ENCODE results near the gene CAPZA1. TPM values are rescaled to one million over a fixed set of nuclear protein-coding genes. Genes with fewer than 3 reads are reported as not detected.

CAPZA1 gene
- polyA plus RNA-seq, 5 donors, result 119 to 188 (median 144) TPM

DNA sequence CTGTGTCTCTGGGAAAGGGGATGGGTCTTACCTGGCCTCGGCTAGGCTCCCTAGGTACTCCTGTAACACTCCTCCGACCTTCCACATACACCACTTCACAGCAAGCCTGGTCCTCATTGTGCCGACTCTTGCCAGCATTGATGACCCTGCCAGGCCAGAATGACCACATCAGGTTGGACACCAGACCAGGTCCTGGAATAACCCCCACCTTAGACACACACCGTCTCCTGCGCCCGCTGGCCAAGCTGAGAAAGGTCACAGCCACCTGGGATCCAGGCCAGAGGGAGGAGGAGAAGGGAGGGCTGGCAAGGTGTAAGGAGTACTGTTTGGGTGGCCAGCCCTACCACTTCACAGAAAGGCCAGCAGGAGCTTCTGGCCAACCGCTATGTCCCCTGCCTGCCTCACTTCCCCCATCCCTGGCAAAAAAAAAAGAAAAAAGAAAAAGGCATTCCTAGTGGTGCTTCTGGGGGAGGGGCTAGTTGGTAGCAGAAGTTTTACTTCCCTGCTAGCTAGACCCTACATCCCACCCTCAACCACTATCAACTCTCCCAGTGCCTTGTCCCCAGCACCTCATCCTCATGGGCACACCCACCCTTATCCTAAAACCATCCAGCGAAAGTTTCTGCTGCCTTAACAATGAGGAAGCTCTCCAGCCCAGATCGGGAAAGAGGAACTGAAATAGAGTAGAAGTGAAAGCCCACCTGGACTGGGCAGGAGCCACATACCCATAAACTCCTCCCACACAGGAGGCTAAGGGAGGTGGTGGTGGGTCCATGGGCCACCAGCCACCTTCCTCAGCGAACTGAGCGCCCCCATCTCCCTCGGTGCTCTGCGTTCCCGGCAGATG lies 94.1 kb downstream of the CAPZA1 start:
- no peak for DNase-seq

DNA sequence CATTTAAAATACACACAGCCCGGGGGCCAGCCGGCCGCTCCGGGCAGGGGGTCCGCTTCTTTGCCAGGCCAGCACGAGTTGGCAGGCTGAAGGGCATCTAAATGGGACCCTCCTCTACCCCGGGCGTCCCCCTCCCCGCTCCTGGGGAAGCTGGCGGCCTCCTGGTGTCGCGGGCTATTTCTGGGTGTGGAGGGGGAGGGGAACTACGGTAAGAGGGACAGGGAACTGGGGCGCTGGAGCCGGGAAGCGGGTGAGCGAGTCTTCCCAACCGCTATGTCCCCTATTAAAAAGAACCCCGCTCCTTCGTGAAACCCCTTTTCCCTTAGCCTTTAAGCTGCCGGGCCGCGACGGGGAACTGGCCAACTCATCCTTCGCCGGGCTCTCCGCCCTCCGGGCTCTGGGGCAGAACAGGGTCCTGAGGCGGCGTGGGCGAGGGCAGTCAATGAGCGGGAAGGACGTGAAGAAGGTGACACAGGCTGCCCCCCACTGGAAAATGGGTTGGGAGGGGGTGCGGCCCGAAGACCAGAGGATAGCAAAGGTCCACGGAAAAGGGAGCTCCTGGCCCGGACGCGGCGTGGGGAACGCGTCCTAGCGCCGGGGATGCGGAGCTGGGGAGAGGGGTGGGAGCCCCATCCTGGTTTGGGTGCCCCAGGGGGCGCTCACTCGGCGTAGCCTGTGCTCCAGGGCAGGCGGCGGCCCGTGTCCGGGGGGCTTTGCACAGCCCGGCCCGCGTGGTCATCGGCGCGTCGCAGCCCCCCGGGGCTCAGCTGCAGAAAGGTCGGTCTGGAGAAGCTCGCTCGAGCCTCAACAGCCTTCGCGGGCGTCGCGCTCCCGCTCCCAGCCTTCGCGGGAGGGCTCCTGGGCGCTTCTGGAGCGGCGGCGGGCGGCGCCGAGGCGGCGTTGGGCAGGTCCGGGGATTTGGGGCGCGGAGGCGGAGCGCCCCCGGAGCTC lies 95.0 kb downstream of the CAPZA1 start:
- no peak for DNase-seq

DNA sequence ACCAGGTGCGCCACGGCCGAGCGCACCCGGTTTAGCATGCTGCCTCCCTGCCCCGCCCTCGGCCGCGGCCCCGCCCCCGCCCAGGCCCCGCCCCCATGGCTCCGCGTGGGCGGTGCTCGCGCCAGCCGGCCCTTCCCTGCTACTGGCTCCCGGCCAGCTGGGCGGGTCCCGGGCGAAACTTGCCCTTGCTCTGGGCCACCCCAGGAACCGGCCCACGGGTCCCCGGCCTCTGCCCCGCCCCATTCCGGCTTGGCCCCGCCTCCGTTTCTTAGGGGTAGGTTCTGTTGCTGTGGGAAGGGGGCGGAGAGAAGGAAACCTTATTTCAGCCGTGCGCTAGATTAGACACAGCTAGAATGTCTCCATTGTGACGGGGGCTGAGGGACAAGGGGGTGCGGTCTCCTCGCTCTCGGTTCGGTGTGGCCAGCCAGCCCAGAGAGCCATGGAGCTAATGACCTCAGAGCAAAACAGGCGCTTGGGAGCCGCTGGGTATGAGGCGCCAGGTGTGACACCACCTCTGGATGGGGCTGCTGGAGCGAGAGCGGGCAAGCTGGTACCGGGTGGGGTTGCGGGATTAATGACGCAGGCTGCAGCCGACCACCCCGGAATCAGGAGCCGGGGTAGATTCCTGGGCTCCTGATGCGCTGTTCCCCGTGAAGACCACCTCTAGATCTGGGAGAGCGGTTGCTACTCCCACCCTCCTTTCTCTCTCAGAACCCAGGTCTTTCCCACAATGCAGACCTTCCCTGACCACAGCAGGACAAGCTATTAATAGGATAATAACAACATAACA lies 95.8 kb downstream of the CAPZA1 start, which contains the start of gene PPM1J:
Gene PPM1J, minus strand, starts transcription at position 69 of the 790 bp plus-strand sequence. Its CDS starts 31 bp downstream, at position 38.
- peak; percentile 83 to 85 for DNase-seq

DNA sequence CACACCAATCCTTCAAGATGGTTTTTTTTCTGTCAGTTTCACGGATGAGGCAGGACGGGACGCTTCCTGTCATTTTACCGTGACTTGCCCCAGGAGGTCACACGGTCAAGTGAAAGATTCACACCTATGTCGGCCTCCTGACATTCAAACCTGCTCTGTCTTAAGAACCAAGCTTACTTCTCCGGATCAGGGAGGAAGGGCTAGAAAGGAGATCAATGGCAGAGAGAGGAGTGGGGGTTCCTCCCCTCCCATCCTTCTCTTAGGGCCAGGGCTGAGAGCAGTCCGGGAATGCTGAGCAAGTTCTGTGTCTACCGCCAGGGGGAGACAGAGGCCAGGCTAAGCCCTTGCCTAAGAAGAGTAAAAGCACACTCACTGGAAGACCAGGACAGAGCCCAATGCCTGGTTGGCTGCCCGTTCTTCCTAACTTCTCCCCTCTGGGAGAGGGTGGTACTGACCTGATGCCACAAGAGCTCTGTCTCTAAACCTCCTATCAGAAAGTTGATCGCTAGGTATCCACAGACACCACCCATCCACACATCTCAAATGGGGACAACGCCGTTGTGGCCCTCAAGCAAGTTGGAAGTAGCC lies 96.6 kb downstream of the CAPZA1 start:
- peak; percentile 83 to 90 for DNase-seq

DNA sequence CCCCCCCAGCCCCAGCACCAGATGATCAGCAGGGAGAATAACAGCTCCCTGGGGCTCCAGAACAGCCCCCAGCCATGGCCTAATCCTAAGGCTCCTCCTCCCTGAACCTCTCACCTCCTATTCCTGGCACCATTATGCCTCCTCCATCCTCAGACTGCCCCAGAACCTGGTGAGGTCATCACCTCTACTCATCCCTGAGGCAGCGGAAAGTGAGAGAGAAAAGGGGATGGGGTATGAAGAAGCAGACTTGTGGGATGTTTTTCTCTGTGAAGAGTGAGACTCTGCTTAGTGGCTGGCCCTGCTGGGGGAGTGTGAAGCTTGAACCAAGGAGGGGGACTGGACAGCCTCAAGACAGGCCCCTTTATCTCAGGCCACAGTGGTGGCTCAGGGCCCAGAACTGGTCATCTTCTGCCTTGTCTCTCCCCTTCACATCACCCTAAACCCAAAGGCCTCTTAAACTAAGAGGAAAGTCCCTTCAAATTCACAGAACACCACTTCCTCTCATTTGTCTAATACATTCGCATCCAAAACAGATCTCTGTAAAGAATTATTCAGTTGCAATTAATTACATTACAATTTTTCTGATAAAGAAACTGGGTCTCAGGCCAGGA lies 97.7 kb downstream of the CAPZA1 start:
- DNase-seq, result no peak

DNA sequence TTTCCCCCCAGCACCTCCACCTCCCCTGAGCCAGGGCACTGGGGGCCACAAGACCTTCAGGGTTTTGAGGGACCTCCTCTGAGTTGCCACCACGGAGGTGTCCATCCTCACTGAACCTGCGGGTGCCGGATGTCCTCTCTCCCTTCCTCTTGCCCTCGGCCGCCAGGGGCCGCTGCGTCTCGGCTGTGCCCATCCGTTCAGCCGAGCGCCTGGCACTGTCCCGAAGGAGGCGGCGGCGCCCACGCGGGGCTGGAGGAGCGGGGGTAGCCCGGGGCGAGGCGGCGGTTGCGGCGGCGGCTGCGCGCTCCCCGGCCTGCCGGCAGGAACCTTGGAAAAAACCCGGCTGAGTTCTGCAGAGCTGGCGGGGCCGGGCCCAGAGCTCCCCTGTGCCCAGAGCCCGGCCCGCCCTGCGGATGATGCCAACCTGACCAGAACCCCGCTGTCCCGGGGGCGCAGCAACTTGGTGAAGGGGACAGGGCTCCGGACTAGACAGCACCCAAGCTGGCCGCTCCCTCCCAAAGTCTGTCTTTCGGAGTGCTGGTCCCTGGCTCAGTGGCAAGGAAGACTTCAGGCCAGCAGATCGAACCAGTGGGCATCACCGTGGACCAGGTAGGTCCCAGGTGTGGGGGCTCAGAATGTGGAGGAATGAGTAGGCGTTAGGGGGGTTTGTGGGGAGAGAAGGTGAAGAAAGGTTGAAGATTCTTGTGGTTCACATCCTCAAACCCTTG lies 99.2 kb downstream of the CAPZA1 start:
- DNase-seq, result no peak

DNA sequence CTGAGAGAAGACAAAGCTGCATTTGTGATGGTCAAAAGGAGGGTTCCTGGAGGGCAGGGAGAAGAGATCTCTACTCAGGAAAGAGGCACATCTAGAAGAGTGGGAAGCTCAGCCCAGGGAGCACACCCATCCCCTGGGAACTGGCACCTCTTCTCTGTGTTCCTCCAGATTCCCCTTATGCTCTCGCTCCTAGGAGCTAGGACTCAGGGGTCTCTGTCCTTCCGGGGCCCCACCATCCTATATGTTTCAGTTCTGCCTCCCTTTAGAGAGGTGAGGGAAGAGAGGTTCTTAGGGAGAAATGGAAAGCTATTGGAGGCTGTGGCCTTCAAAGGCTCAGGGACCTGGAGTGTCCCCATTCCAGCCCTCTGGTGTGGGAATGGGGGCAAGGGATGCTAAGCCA lies 100.1 kb downstream of the CAPZA1 start:
- no peak for DNase-seq

DNA sequence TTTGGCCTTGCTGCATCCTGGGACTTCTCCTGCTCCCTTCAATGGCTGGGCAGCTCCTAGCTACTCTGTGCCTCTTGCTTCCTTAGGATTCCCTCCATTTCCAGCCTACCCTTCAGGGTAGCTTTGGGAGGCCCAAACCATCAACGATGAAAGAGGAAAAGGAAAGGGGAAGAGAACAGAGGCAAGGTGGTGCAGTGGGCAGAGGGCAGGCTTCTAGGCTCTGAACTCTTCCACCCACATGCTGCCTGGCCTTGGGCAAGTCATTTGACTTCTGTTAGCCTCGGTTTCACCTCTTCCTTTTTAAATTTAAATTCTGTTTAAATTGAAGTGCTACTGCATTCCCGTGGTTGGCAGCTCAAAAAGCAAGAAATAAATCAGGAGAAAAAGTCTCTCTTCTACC lies 101.2 kb downstream of the CAPZA1 start:
- no peak for DNase-seq

Other genes starting within 250 kb of the CAPZA1 start
- gene CTTNBP2NL, start 223.6 kb upstream of the CAPZA1 start, polyA plus RNA-seq (ENCODE audit: insufficient read depth in 1 of 5, insufficient read length in 5 of 5, low replicate concordance in 1 of 5), result 10 to 100 TPM; 24.9 to 44.6 (median 38.5) TPM
- 1 to 10 TPM; 3.5 to 6.5 (median 4.7) TPM for gene WNT2B, start 110.9 kb upstream of the CAPZA1 start, polyA plus RNA-seq (ENCODE audit: insufficient read depth in 1 of 5, insufficient read length in 5 of 5, low replicate concordance in 1 of 5)
- gene ST7L, start 691 bp upstream of the CAPZA1 start, polyA plus RNA-seq (ENCODE audit: insufficient read depth in 1 of 5, insufficient read length in 5 of 5, low replicate concordance in 1 of 5), result 10 to 100 TPM; 20.5 to 32.8 (median 25.1) TPM
- gene MOV10, start 54.8 kb downstream of the CAPZA1 start, polyA plus RNA-seq (ENCODE audit: insufficient read depth in 1 of 5, insufficient read length in 5 of 5, low replicate concordance in 1 of 5), result 10 to 100 TPM; 59.9 to 76.1 (median 68.4) TPM
- gene RHOC, start 87.3 kb downstream of the CAPZA1 start, polyA plus RNA-seq (ENCODE audit: insufficient read depth in 1 of 5, insufficient read length in 5 of 5, low replicate concordance in 1 of 5), result 100 to 1,000 TPM; 194 to 282 (median 217) TPM
- gene PPM1J, start 95.5 kb downstream of the CAPZA1 start, polyA plus RNA-seq (ENCODE audit: insufficient read depth in 1 of 5, insufficient read length in 5 of 5, low replicate concordance in 1 of 5), result under 1 TPM; 0.41 to 0.88 (median 0.53) TPM

All from right lung (tissue), 5 donors.